Thymus (tissue), 14 donors: Measurements from ENCODE around the gene TM4SF4. TPM values are rescaled to one million over a fixed set of nuclear protein-coding genes. Genes with fewer than 3 reads are reported as not detected.

Experiments used
- DNase-seq, 9 donors: peaks; one replicate each; pipeline ENCODE4 v3.0.0-alpha.2; 2013; ENCODE audit warnings: low spot score in 9 of 9, low read depth in 6 of 9, missing footprints in 1 of 9
- H3K27ac ChIP-seq, 2 donors: one replicate each; pipeline ENCODE4 v1.5.1; 2013; ENCODE audit warnings: control low read depth in 1 of 2, low read depth in 1 of 2, low read length in 1 of 2, mild to moderate bottlenecking in 1 of 2, moderate library complexity in 1 of 2
- H3K27me3 ChIP-seq, 2 donors: one replicate each; pipeline ENCODE4 v1.5.1; 2013; ENCODE audit warnings: low read length in 1 of 2; ENCODE audit not compliant: control insufficient read depth in 2 of 2, insufficient read depth in 1 of 2
- H3K36me3 ChIP-seq, 2 donors: one replicate each; pipeline ENCODE4 v1.5.1; 2013; ENCODE audit warnings: low read length in 1 of 2, mild to moderate bottlenecking in 1 of 2, moderate library complexity in 1 of 2; ENCODE audit not compliant: control insufficient read depth in 2 of 2, insufficient read depth in 2 of 2
- H3K4me1 ChIP-seq, 2 donors: one replicate each; pipeline ENCODE4 v1.5.1; 2013; ENCODE audit warnings: low read length in 2 of 2; ENCODE audit not compliant: control insufficient read depth in 2 of 2, insufficient read depth in 2 of 2
- H3K4me3 ChIP-seq, 2 donors: one replicate each; pipeline ENCODE4 v1.5.1; 2013; ENCODE audit warnings: low read length in 2 of 2, control low read depth in 1 of 2, mild to moderate bottlenecking in 1 of 2
- H3K9me3 ChIP-seq, 2 donors: one replicate each; pipeline ENCODE4 v1.5.1; 2013; ENCODE audit warnings: low read length in 1 of 2, mild to moderate bottlenecking in 1 of 2; ENCODE audit not compliant: control insufficient read depth in 2 of 2, insufficient read depth in 1 of 2
- WGBS: extraction: QIAGEN DNeasy Blood & Tissue Kit; methylation state at CpG from one replicate; pipeline ENCODE4 v1.1.7; 2013; 5-methylcytosine and 5-hydroxymethylcytosine counted together
- long read RNA-seq, 10 donors: transcript quantifications; one replicate each; lab custom pipeline, GENCODE V29; 2026
- polyA plus RNA-seq: library from polyadenylated mRNA; stranded (reverse); fragments of 200-250 nt; gene quantifications from one replicate; pipeline ENCODE4 v1.2.3, GENCODE V29; 2013
- total RNA-seq: library from RNA; stranded (reverse); fragments of 120-200 nt; gene quantifications from one replicate; pipeline ENCODE4 v1.2.4, GENCODE V29; 2013
- donor health status: healthy.

The TM4SF4 gene, protein sequence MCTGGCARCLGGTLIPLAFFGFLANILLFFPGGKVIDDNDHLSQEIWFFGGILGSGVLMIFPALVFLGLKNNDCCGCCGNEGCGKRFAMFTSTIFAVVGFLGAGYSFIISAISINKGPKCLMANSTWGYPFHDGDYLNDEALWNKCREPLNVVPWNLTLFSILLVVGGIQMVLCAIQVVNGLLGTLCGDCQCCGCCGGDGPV
- 0.09 TPM for total RNA-seq
- polyA plus RNA-seq = 0.07 TPM
- long read RNA-seq, donor 1 = 0 reads
- long read RNA-seq, donor 2, partial matches to known transcripts = 0 of 2 reads
- long read RNA-seq, donor 2, other reads (novel, unspliced or antisense) = 0 of 2 reads
- long read RNA-seq, donor 3 = 0 reads
- long read RNA-seq, donor 4 = 0 reads
- long read RNA-seq, donor 5 = 0 reads
- long read RNA-seq, donor 6 = 0 reads
- long read RNA-seq, donor 7 = 0 reads
- long read RNA-seq, donor 8 = 0 reads
- long read RNA-seq, donor 9 = 0 reads
- long read RNA-seq, donor 10 = 0 reads

DNA sequence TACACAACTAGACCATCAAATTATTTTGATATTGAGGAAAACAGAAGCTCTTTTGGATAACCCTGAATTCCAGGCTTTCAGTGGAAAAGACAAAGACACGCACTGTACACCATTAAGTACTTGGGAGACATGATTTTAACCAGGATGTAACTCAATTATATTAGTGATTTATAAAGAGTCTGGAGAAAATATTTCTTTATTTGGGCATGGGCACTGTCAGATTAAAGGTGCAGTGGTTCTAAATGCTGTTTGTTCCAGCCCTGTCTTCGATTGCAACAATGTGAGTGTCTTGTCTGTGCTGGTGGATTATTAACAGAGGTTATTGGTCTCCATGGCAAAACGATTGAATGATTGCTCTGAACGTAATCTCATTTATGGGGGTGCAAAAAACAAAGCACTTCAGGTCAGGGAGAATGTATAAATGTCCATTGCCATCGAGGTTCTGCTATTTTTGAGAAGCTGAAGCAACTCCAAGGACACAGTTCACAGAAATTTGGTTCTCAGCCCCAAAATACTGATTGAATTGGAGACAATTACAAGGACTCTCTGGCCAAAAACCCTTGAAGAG, at the start of gene TM4SF4:
Gene TM4SF4, plus strand, starts transcription at position 448 of the 568 bp plus-strand sequence. CDS start 181 bp downstream, outside the sequence.
- 91% methylated on average over 5 of the region's 5 CpGs for WGBS
- no peak within 1 kb of the TSS for H3K4me3 ChIP-seq
- H3K27ac ChIP-seq = no peak within 1 kb of the TSS
- no peak for DNase-seq
- H3K9me3 ChIP-seq = no peaks in the 10 kb centered on the region
- no peaks in the 10 kb centered on the region for H3K27me3 ChIP-seq
- H3K36me3 ChIP-seq = no peaks in the 10 kb centered on the region
- no peaks in the 10 kb centered on the region for H3K4me1 ChIP-seq

DNA sequence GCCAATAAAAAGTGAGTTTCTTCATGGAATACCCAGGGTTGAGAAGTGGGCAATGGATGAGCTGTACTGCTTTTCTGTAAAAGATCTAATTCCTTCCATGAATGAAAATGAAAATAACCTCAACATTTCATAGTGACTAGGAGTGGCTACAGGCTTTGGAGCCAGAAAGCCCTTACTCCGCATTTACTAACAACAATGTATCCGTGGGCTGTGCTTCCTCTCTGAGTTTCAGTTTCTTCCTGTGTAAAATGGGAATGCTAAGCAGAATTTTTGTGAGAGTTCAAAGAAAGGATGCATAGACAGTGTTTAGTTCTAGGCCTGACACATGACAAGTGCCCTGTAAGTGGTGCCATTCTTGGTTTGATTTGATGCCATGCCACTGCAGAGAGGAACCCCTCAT, 49.6 kb upstream of the TM4SF4 start:
- Histone ChIP-seq H3K27me3 (no peaks in the 10 kb centered on the region), H3K4me3 (no peak overlapping the region), H3K9me3 (no peaks in the 10 kb centered on the region), H3K27ac (no peak overlapping the region), H3K36me3 (no peaks in the 10 kb centered on the region), H3K4me1 (no peaks in the 10 kb centered on the region)
- no peak for DNase-seq
- 61% methylated on average over 2 of the region's 2 CpGs for WGBS

DNA sequence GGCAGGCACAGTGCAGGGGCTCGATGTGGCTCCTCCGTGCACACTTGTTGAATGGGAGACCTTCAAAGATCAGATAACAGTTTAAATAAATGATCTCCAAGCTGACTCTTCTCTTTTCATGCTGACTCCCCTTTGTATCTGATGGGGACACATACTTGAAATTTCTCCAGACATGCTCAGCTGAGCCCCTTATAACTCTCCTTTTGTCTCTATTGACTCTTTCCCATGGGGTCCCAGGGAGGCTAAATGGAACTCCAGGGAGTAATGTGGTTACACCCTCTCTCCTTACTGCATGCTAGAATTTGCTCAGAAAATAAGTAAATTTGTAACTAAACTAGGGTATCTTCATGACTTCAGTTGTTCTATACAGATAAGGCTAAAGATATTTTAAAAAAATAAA, 48.2 kb upstream of the TM4SF4 start:
- Histone ChIP-seq H3K27ac (no peak overlapping the region), H3K27me3 (no peaks in the 10 kb centered on the region), H3K4me3 (no peak overlapping the region), H3K4me1 (no peaks in the 10 kb centered on the region), H3K9me3 (no peaks in the 10 kb centered on the region), H3K36me3 (no peaks in the 10 kb centered on the region)
- WGBS = 90% methylated on average over 2 of the region's 2 CpGs
- DNase-seq = no peak

DNA sequence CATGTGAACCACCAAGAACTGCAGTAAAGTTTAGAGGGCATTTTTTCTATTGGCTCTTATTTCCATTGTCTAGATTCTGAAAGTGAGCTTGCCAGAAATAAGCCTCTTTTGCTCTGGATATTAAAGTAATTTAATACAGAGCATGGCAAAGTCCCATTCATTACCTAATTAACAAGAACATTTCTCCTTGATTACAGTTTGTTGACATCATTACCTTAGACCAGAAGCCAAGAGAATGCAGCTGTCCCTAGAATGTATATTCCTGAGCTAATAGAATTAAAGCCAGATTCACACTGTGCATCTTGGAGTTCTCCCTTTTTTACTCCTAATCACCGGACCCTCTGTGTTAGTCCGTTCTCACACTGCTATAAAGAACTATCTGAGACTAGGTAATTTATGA, 46.4 kb upstream of the TM4SF4 start:
- Histone ChIP-seq H3K4me3 (no peak overlapping the region), H3K27me3 (no peaks in the 10 kb centered on the region), H3K27ac (no peak overlapping the region), H3K4me1 (no peaks in the 10 kb centered on the region), H3K36me3 (no peaks in the 10 kb centered on the region), H3K9me3 (no peaks in the 10 kb centered on the region)
- DNase-seq = no peak
- WGBS = 93% methylated on average over 2 of the region's 2 CpGs

DNA sequence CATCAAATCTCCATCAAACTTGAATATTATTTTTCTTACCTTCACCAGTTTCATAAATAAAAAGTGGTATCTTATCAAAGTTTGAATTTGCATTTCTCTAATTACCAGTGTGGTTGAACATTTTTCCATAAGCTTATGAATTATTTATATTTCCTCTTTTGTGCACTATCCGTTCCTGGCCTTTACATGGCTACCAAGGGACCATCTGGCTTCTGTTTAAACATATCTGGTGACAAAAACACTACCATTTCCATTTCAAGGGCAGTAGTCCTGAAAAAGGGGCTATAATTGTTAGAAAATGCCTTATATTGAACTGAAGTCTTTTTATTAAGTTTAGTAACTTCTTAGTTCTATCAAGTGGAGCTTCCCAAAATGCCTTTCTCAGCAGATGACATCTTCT, 44.3 kb upstream of the TM4SF4 start:
- DNase-seq = no peak
- Histone ChIP-seq H3K4me3 (no peak overlapping the region), H3K4me1 (no peaks in the 10 kb centered on the region), H3K27me3 (no peaks in the 10 kb centered on the region), H3K36me3 (no peaks in the 10 kb centered on the region), H3K9me3 (no peaks in the 10 kb centered on the region), H3K27ac (no peak overlapping the region)
- 90% methylated on average over 1 of the region's 1 CpG for WGBS

DNA sequence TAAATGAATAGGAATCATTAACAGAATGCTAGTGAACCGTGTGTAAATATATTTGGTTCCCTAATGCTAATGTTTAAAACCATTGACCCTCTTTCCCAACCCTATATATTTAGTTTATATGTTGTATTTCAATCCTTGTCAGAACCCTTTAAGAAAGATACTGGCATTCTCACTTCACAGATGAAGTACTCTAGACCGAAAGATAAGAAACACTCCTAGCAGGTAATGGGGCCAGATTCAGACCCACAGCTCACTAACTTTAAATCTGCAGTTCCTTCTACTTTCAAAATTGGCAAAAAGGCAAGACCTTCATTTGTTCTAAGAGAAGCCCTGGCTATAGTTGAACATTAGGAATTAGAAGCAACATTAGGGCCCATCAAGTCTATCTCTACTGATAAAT, 42.3 kb upstream of the TM4SF4 start:
- no peak overlapping the region for H3K4me3 ChIP-seq
- no peaks in the 10 kb centered on the region for H3K4me1 ChIP-seq
- WGBS = 96% methylated on average over 2 of the region's 2 CpGs
- H3K27ac ChIP-seq = no peak overlapping the region
- no peaks in the 10 kb centered on the region for H3K36me3 ChIP-seq
- DNase-seq = no peak
- H3K9me3 ChIP-seq = no peaks in the 10 kb centered on the region
- H3K27me3 ChIP-seq = no peaks in the 10 kb centered on the region

DNA sequence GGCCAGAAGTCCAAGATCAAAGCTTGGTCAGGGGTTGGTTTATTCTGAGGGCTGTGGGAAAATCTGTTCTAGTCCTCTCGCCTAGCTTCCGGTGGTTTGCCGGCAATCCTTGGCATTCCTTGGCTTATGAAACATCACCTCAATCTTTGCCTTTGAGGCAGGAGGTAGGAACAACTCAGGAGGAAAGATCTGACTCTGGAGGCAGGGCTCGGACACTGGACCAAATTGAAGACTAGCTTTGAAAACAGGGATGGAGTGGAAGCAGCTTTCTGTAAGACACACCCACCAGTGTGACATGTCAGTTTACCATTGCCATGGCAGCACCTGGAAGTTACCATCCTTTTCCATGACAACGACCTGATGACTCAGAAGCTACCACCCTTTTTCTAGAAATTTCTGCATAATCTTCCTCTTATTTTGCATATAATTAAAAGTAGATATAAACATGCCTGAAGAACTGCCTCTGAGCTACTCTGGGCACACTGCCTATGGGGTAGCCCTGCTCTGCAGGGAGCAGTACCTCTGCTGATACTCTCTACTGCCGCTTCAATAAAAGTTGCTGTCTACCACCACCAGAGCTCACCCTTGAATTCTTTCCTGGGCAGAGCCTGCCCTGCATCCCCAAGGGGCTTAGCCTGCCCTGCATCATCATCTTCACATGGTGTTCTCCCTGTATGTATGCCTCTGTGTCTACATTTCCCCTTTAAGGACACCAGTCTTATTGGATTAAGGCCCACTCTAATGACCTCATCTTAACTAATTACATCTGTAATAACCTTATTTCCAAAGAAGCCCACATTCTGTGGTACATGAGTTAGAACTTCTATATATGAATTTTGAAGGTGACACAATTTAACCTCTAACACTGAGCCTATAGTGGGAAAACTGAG, 38.3 kb upstream of the TM4SF4 start:
- Histone ChIP-seq H3K9me3 (no peaks in the 10 kb centered on the region), H3K4me3 (no peak overlapping the region), H3K36me3 (no peaks in the 10 kb centered on the region), H3K27ac (no peak overlapping the region), H3K27me3 (no peaks in the 10 kb centered on the region), H3K4me1 (no peaks in the 10 kb centered on the region)
- DNase-seq = no peak
- 87% methylated on average over 6 of the region's 6 CpGs for WGBS

DNA sequence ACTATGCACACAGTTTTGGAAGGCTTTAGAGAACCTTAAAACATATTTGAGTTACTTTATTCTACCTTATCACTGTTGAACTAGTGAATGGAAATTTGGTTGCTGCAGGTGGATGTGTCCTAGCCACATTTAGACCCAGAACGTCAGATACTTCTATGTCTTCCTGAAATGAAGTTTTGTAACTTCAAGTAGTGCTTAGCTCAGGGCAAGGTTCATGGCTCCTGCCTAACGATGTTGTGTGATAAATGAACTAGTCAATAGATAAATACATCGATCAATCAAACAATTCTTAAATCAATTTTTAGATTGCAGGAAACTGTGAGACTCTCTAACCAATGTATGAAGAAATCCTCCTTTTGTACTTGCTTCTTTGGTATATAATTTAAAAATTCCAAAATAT, 37.2 kb upstream of the TM4SF4 start:
- no peaks in the 10 kb centered on the region for H3K27me3 ChIP-seq
- 96% methylated on average over 3 of the region's 3 CpGs for WGBS
- H3K4me1 ChIP-seq = no peaks in the 10 kb centered on the region
- H3K27ac ChIP-seq = no peak overlapping the region
- no peak overlapping the region for H3K4me3 ChIP-seq
- no peaks in the 10 kb centered on the region for H3K36me3 ChIP-seq
- no peaks in the 10 kb centered on the region for H3K9me3 ChIP-seq
- DNase-seq = no peak

DNA sequence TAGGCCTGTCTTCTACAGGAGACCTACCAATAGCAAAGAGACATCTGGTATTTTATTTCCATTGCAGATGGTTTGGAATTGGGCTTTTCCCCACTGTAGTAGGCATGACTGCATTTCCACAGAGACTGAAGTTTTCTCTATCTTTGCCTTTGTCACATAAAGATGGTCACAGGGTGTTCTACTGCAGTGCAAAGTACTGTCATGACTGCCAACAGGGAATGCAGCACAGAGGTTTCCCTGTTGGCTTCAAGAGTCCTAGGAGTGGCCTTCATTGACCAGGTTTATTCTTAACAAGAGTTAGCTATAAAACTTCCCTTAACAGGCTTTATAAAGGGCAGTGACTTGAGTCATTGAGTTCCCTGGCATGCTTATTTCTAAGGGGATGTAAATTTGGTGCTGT, 36.8 kb upstream of the TM4SF4 start:
- no peak for DNase-seq
- Histone ChIP-seq H3K4me1 (no peaks in the 10 kb centered on the region), H3K27me3 (no peaks in the 10 kb centered on the region), H3K4me3 (no peak overlapping the region), H3K27ac (no peak overlapping the region), H3K36me3 (no peaks in the 10 kb centered on the region), H3K9me3 (no peaks in the 10 kb centered on the region)
